ENCODE results near the gene NUAK1.
"Not testable (repeated sequence)": the region's sequence is repeated elsewhere in the genome, so short reads cannot be mapped to it uniquely, and the experiment has no call there.

The NUAK1 gene

GRCh38 chr12:106033161-106033675 lies 105.5 kb downstream of the NUAK1 start:
- no peak for DNase-seq (ENCODE audit: low read depth in 2 of 2)

- DNase-seq (ENCODE audit: low read depth in 2 of 2), result no peak
Measured at GRCh38 chr12:106032623-106032925, 106.2 kb downstream of the NUAK1 start.

- no peak for DNase-seq (ENCODE audit: low read depth in 2 of 2)
Measured at GRCh38 chr12:106031761-106032622, 106.8 kb downstream of the NUAK1 start.

GRCh38 chr12:106030210-106031071 lies 108.3 kb downstream of the NUAK1 start:
- DNase-seq (ENCODE audit: low read depth in 2 of 2), result no peak

GRCh38 chr12:106029532-106029931 lies 109.2 kb downstream of the NUAK1 start:
- DNase-seq (ENCODE audit: low read depth in 2 of 2), result no peak

- DNase-seq (ENCODE audit: low read depth in 2 of 2), result no peak
Measured at GRCh38 chr12:106027911-106028310, 110.8 kb downstream of the NUAK1 start.

- DNase-seq (ENCODE audit: low read depth in 2 of 2), result no peak
Measured at GRCh38 chr12:106027286-106027685, 111.5 kb downstream of the NUAK1 start.

GRCh38 chr12:106025129-106025528 lies 113.6 kb downstream of the NUAK1 start:
- no peak for DNase-seq (ENCODE audit: low read depth in 2 of 2)

- DNase-seq (ENCODE audit: low read depth in 2 of 2), result no peak
Measured at GRCh38 chr12:106023039-106023438, 115.7 kb downstream of the NUAK1 start.

- DNase-seq (ENCODE audit: low read depth in 2 of 2), result no peak
Measured at GRCh38 chr12:106022568-106023012, 116.2 kb downstream of the NUAK1 start.

- DNase-seq (ENCODE audit: low read depth in 2 of 2), result no peak
Measured at GRCh38 chr12:106021516-106021915, 117.2 kb downstream of the NUAK1 start.

- no peak for DNase-seq (ENCODE audit: low read depth in 2 of 2)
Measured at GRCh38 chr12:106020736-106021135, 118.0 kb downstream of the NUAK1 start.

GRCh38 chr12:106019144-106019543 lies 119.6 kb downstream of the NUAK1 start:
- no peak for DNase-seq (ENCODE audit: low read depth in 2 of 2)

GRCh38 chr12:106018286-106018685 lies 120.5 kb downstream of the NUAK1 start:
- DNase-seq (ENCODE audit: low read depth in 2 of 2), result no peak

- not testable (repeated sequence) for DNase-seq (ENCODE audit: low read depth in 2 of 2)
Measured at GRCh38 chr12:106016601-106017278, 122.0 kb downstream of the NUAK1 start.

GRCh38 chr12:106015646-106016045 lies 123.1 kb downstream of the NUAK1 start:
- DNase-seq (ENCODE audit: low read depth in 2 of 2), result no peak

GRCh38 chr12:106013941-106014340 lies 124.8 kb downstream of the NUAK1 start:
- no peak for DNase-seq (ENCODE audit: low read depth in 2 of 2)
